ENCODE results near the gene BNIP2.
"Not testable (repeated sequence)": the region's sequence is repeated elsewhere in the genome, so short reads cannot be mapped to it uniquely, and the experiment has no call there.

BNIP2 gene

GRCh38 chr15:59688782-59689625 is at the start of gene BNIP2:
BNIP2 (minus strand) TSS chr15:59689320; CDS start chr15:59682457, 6,863 bp downstream.
- peak; percentile 99 for DNase-seq

GRCh38 chr15:59738676-59739075 is 49.6 kb upstream of the BNIP2 start:
- peak; percentile 55 for DNase-seq

GRCh38 chr15:59736181-59736580 is 47.1 kb upstream of the BNIP2 start:
- no peak for DNase-seq

- no peak for DNase-seq
Measured at GRCh38 chr15:59725151-59725486, 36.0 kb upstream of the BNIP2 start.

GRCh38 chr15:59723687-59724346 is 34.7 kb upstream of the BNIP2 start:
- DNase-seq: no peak

- DNase-seq: no peak
Measured at GRCh38 chr15:59722476-59722875, 33.4 kb upstream of the BNIP2 start.

GRCh38 chr15:59722037-59722436 is 32.9 kb upstream of the BNIP2 start:
- no peak for DNase-seq

- DNase-seq: no peak
Measured at GRCh38 chr15:59721411-59721810, 32.3 kb upstream of the BNIP2 start.

- no peak for DNase-seq
Measured at GRCh38 chr15:59713177-59713576, 24.1 kb upstream of the BNIP2 start.

- no peak for DNase-seq
Measured at GRCh38 chr15:59711451-59712243, 22.5 kb upstream of the BNIP2 start.

GRCh38 chr15:59707619-59708018 is 18.5 kb upstream of the BNIP2 start:
- DNase-seq: no peak

GRCh38 chr15:59703979-59704796 is 15.1 kb upstream of the BNIP2 start:
- no peak for DNase-seq

GRCh38 chr15:59702351-59702750 is 13.2 kb upstream of the BNIP2 start:
- no peak for DNase-seq

GRCh38 chr15:59701880-59702279 is 12.8 kb upstream of the BNIP2 start:
- no peak for DNase-seq

- no peak for DNase-seq
Measured at GRCh38 chr15:59699810-59700431, 10.8 kb upstream of the BNIP2 start.

- DNase-seq: not testable (repeated sequence)
Measured at GRCh38 chr15:59698065-59698464, 8.9 kb upstream of the BNIP2 start.

- no peak for DNase-seq
Measured at GRCh38 chr15:59696332-59696731, 7.2 kb upstream of the BNIP2 start.

- no peak for DNase-seq
Measured at GRCh38 chr15:59694779-59695178, 5.7 kb upstream of the BNIP2 start.

GRCh38 chr15:59691194-59691805 is 2.2 kb upstream of the BNIP2 start:
- DNase-seq: peak; percentile 23

- DNase-seq: peak; percentile 79
Measured at GRCh38 chr15:59689626-59690236, 611 bp upstream of the BNIP2 start.

- DNase-seq: peak; percentile 44
Measured at GRCh38 chr15:59688423-59688781, 718 bp downstream of the BNIP2 start.

Data from COR-L47 (cell line).